Pons (tissue), 1 donor: Measurements from ENCODE around the gene TSPAN5.
A peak's percentile ranks its signal among the peaks of the same experiment; 100 is the strongest.

Experiments
- DNase-seq: peaks from one replicate; pipeline ENCODE4 v3.0.0-alpha.2; 2016; ENCODE audit warnings: low spot score

Gene TSPAN5

DNA sequence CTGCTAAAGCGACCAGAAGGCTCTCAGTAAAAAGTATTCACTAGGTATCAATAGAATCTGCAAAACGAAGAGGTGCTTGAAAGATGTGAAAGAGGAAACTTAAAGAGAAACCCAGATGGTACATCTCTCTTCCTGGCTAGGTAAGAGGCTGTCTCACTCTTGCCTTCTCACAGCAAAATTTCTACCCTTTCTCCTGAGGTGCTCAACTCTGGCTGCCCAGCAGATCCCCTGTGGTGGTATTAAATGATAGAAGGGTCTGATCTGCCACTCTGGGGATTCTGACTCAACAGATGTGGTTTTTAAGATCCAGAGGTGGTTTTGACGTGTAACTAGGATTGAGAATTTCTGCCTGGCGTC, 14.9 kb upstream of the TSPAN5 start:
- no peak for DNase-seq

GRCh38 chr4:98672583-98673287, 14.3 kb upstream of the TSPAN5 start:
- no peak for DNase-seq

- no peak for DNase-seq
Observed at GRCh38 chr4:98671131-98671530, 12.7 kb upstream of the TSPAN5 start.

DNA sequence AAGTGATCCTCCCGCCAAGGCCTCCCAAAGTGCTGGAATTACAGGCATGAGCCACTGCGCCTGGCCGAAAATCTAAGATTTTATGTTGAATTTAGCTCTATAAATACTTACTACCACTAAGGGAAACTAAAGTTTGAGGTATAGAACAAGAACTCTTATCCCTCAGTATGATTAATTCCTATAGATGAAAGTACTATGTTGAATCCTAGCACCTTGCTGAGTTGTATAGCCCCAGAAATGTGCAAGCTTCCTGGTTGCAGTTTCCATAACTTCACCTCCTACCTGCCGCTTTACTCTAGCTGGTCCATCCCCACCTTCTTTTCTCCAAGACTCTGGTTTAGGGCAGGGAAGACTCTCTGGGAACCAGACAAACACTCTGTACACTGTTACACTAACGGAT, 11.8 kb upstream of the TSPAN5 start:
- DNase-seq = no peak

DNA sequence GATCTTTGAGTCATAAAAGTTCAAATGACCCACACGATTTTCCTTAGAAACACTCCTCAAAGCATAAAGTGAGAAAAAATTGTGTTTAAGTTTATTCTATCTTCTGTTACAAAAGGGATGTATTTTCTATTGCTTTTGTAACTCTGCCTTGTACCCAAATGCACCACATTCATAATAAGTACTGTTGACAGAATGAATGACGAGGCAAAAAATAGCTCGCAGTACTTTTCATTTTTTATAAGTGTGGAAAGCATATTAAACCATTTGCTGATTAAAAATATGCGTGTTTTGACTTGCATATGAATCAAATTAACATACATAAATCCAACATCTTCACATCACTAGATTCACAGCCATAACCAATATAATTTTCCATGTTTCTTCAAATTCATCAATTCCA, 11.2 kb upstream of the TSPAN5 start:
- no peak for DNase-seq

DNA sequence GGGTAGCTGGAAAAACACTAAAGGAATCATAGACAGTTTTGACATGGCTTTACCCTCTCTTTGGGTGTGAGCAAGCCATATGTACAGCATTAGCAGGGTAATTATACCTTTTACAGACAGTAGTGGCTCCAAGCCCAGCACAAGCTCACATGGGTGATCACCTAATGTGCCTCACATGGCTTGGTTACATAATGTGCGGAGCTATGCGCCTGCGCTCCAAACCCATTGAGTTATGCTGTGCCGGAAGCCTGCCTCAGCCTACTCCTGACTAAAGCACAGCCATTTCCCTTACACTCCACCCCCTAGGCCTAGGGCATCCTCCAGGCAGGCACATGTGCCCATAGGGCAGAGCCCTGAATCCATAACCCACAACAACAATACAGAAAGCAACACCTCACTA, 6.5 kb upstream of the TSPAN5 start:
- no peak for DNase-seq

- DNase-seq = no peak
Observed at GRCh38 chr4:98663226-98664006, 5.0 kb upstream of the TSPAN5 start.

DNA sequence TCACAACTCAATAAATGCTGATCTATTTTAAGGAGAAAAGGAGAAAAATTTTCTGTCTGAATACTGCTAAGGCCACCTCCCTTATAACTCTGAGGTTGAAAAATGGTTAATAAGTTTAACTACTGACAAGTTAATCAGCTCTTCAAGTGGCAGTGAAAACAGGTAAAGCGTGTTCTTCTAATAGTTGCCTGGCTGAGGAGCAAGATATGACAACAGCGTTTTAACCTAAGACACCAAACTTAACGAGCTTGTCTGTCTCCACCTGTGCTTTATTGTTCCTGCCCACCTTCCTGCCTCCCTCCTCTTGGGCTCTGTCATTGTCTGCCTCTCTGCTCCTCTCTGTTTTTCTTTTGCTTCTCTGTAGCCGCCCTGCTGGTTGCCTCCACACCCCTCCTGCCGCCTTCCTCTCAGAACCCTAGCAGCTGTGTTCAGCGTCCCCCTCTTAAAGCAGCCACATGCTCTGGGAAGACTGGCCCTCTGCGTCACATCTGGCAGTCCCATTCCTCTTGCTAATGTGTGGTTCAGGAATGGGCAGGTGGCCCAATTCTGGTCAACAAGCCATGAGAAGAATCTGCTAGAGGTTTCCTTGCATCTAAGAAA, 4.3 kb upstream of the TSPAN5 start:
- no peak for DNase-seq

GRCh38 chr4:98662055-98662453, 3.6 kb upstream of the TSPAN5 start:
- DNase-seq = no peak

GRCh38 chr4:98661371-98662054, 3.1 kb upstream of the TSPAN5 start:
- DNase-seq = peak; percentile 16

- DNase-seq = peak; percentile 40
Observed at GRCh38 chr4:98659741-98660462, 1.5 kb upstream of the TSPAN5 start.

- peak; percentile 64 for DNase-seq
Observed at GRCh38 chr4:98659106-98659592, 738 bp upstream of the TSPAN5 start.

- DNase-seq = peak; percentile 93
Observed at GRCh38 chr4:98657531-98658286, 702 bp downstream of the TSPAN5 start.

- DNase-seq = no peak
Observed at GRCh38 chr4:98656886-98657285, 1.5 kb downstream of the TSPAN5 start.

DNA sequence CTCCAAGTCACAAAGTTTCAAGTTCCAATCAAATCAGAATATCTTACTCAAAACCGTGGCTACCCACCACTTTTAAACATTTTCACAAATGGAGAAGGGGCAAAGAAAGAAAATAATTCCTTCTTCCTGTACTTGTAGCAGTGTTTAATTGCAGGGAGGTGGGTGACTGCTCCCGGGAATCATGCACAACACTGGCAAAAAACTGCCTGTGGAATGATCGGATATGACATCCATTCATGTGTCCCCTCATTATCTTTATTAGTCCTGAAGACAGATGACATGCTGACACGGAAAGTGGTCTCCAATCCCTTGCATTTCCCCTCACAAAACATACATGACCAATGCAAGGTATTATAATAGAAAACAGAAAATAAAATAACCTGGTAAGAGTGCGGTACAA, 2.0 kb downstream of the TSPAN5 start:
- DNase-seq = no peak

- peak; percentile 66 for DNase-seq
Observed at GRCh38 chr4:98653890-98654867, 4.2 kb downstream of the TSPAN5 start.

- DNase-seq = no peak
Observed at GRCh38 chr4:98652996-98653395, 5.4 kb downstream of the TSPAN5 start.

DNA sequence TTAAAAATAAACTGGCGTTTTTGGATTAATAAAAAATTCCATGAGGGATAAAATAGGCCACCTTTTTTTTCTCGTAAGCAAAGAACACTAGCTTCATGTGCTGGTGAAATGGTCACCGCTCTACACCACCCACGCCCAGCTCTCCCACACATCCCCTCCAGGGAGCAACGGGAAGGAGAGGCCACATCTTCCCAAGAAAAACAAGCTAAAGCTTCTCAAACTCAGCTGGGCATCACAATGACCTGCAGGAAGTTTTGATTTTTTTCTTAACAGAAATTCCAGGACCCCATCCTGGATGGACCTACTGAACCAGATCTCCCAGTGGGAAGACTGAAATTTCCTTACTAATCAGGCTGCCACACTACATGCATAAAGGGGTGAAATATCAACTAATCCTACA, 9.8 kb downstream of the TSPAN5 start:
- no peak for DNase-seq

DNA sequence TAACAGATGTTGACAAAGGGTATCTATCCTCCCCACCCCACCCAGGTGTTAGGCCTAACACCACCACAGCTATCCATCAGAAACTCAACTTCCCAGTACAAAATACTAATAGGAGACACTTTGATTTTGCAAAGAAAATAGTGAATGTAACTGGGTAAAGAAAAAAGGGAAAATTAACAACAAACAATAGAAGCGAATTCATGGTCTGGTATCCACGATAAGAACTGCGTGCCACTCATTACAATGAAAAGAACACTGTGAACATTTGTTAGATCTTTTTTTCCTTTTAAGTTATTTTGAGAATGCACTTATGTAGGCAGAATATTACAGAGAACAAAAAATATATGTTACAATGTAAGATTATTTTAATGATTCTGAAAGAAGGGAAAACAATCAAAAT, 12.0 kb downstream of the TSPAN5 start:
- DNase-seq = peak; percentile 74

- DNase-seq = no peak
Observed at GRCh38 chr4:98645527-98645926, 12.9 kb downstream of the TSPAN5 start.
